ENCODE measurements around the gene DDX3X.
"Not testable (repeated sequence)": the region's sequence is repeated elsewhere in the genome, so short reads cannot be mapped to it uniquely, and the experiment has no call there.

The DDX3X gene

DNA sequence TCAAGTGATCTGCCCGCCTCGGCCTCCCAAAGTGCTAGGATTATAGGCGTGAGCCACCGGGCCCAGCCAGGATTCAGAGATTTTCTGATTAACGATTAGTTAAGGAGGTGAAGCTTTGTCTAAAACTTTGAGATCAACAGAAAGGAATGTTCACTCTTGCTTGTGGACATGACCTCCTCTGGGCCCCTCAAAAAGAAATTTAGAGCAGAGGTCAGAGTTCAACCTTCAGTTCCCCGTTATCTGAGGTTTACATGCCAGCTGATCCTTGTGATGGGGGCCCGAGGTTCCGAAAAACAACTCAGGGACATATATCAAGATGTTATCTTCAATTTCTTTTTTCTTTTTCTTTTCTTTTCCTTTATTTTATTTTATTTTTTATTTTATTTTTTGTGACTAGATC, 54.6 kb downstream of the DDX3X start:
- no peak overlapping the region for H3K4me3 ChIP-seq (ENCODE audit: low read depth, low read length)
- no peaks in the 10 kb centered on the region for H3K36me3 ChIP-seq
- no peak overlapping the region for H3K27ac ChIP-seq
- no peak for DNase-seq
- H3K9me3 ChIP-seq (ENCODE audit: severe bottlenecking), result no peaks in the 10 kb centered on the region
- TF ChIP-seq, protein P1, sequence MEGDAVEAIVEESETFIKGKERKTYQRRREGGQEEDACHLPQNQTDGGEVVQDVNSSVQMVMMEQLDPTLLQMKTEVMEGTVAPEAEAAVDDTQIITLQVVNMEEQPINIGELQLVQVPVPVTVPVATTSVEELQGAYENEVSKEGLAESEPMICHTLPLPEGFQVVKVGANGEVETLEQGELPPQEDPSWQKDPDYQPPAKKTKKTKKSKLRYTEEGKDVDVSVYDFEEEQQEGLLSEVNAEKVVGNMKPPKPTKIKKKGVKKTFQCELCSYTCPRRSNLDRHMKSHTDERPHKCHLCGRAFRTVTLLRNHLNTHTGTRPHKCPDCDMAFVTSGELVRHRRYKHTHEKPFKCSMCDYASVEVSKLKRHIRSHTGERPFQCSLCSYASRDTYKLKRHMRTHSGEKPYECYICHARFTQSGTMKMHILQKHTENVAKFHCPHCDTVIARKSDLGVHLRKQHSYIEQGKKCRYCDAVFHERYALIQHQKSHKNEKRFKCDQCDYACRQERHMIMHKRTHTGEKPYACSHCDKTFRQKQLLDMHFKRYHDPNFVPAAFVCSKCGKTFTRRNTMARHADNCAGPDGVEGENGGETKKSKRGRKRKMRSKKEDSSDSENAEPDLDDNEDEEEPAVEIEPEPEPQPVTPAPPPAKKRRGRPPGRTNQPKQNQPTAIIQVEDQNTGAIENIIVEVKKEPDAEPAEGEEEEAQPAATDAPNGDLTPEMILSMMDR (IDR thresholded peaks at IDR 0.05; ENCODE audit: low read depth, low read length), result no peak
- H3K27me3 ChIP-seq (ENCODE audit: insufficient read depth, low read depth, severe bottlenecking), result peaks cover 11% of the 10 kb centered on the region

GRCh38 chrX:41389311-41389888, 55.4 kb downstream of the DDX3X start:
- TF ChIP-seq, protein P1 (IDR thresholded peaks at IDR 0.05; ENCODE audit: low read depth, low read length), result no peak
- Histone ChIP-seq H3K9me3 (ENCODE audit: severe bottlenecking) (no peaks in the 10 kb centered on the region), H3K4me3 (ENCODE audit: low read depth, low read length) (no peak overlapping the region), H3K27ac (no peak overlapping the region), H3K36me3 (no peaks in the 10 kb centered on the region), H3K27me3 (ENCODE audit: insufficient read depth, low read depth, severe bottlenecking) (peaks cover 11% of the 10 kb centered on the region)
- DNase-seq, result no peak

DNA sequence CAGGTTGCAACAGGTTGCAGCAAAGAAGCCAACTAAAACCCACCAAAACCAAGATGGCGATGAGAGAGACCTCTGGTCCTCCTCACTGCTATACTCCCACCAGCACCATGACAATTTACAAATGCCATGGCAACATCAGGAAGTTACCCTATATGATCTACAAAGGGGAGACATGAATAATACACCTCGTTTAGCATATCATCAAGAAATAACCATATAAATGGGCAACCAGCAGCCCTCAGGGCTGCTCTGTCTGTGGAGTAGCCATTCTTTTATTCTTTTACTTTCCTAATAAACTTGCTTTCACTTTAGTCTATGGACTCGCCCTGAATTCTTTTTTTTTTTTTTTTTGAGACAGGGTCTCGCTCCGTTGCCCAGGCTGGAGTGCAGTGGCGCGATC, 56.6 kb downstream of the DDX3X start:
- DNase-seq; H3K4me3 ChIP-seq (ENCODE audit: low read depth, low read length); H3K36me3 ChIP-seq; H3K27ac ChIP-seq; H3K9me3 ChIP-seq (ENCODE audit: severe bottlenecking): not testable (repeated sequence)
- peaks cover 11% of the 10 kb centered on the region for H3K27me3 ChIP-seq (ENCODE audit: insufficient read depth, low read depth, severe bottlenecking)

GRCh38 chrX:41391606-41392005, 57.6 kb downstream of the DDX3X start:
- TF ChIP-seq, protein P1 (IDR thresholded peaks at IDR 0.05; ENCODE audit: low read depth, low read length), result no peak
- H3K4me3 ChIP-seq (ENCODE audit: low read depth, low read length), result no peak overlapping the region
- H3K9me3 ChIP-seq (ENCODE audit: severe bottlenecking), result no peaks in the 10 kb centered on the region
- DNase-seq, result no peak
- H3K36me3 ChIP-seq, result no peaks in the 10 kb centered on the region
- no peak overlapping the region for H3K27ac ChIP-seq
- H3K27me3 ChIP-seq (ENCODE audit: insufficient read depth, low read depth, severe bottlenecking), result peaks cover 11% of the 10 kb centered on the region

- no peaks in the 10 kb centered on the region for H3K36me3 ChIP-seq
- H3K9me3 ChIP-seq (ENCODE audit: severe bottlenecking), result no peaks in the 10 kb centered on the region
- H3K4me3 ChIP-seq (ENCODE audit: low read depth, low read length), result no peak overlapping the region
- H3K27me3 ChIP-seq (ENCODE audit: insufficient read depth, low read depth, severe bottlenecking), result peaks cover 8% of the 10 kb centered on the region
- H3K27ac ChIP-seq, result no peak overlapping the region
- no peak for DNase-seq
- TF ChIP-seq, protein P1 (IDR thresholded peaks at IDR 0.05; ENCODE audit: low read depth, low read length), result no peak
Measured at GRCh38 chrX:41394293-41394692, 60.3 kb downstream of the DDX3X start.

GRCh38 chrX:41397219-41397618, 63.3 kb downstream of the DDX3X start:
- TF ChIP-seq, protein P1 (IDR thresholded peaks at IDR 0.05; ENCODE audit: low read depth, low read length), result no peak
- Histone ChIP-seq H3K27me3 (ENCODE audit: insufficient read depth, low read depth, severe bottlenecking) (peaks cover 7% of the 10 kb centered on the region), H3K9me3 (ENCODE audit: severe bottlenecking) (peaks cover 2% of the 10 kb centered on the region), H3K36me3 (no peaks in the 10 kb centered on the region), H3K27ac (no peak overlapping the region), H3K4me3 (ENCODE audit: low read depth, low read length) (no peak overlapping the region)
- no peak for DNase-seq

All from WERI-Rb-1 (cell line).